Fibroblast of upper back skin (primary cell): ENCODE results near the gene DCDC1.

Experiments used
- DNase-seq: peaks from one replicate; pipeline ENCODE4 v3.0.0-alpha.2; 2013

The DCDC1 gene

GRCh38 chr11:30826911-30827310 lies 542.6 kb downstream of the DCDC1 start:
- DNase-seq, result no peak

GRCh38 chr11:30825723-30826122 lies 543.8 kb downstream of the DCDC1 start:
- DNase-seq, result no peak

- no peak for DNase-seq
Measured at GRCh38 chr11:30823119-30823518, 546.4 kb downstream of the DCDC1 start.

- no peak for DNase-seq
Measured at GRCh38 chr11:30821438-30821965, 548.0 kb downstream of the DCDC1 start.

- DNase-seq, result no peak
Measured at GRCh38 chr11:30818721-30819120, 550.8 kb downstream of the DCDC1 start.

- no peak for DNase-seq
Measured at GRCh38 chr11:30816959-30817880, 552.3 kb downstream of the DCDC1 start.

GRCh38 chr11:30815619-30816018 lies 553.9 kb downstream of the DCDC1 start:
- DNase-seq, result no peak

- no peak for DNase-seq
Measured at GRCh38 chr11:30814737-30815136, 554.8 kb downstream of the DCDC1 start.
